HG03159 (cell line): ENCODE measurements around the gene HRCT1.
"Not testable (repeated sequence)": the region's sequence is repeated elsewhere in the genome, so short reads cannot be mapped to it uniquely, and the experiment has no call there.

Source experiments
- ATAC-seq: cut with Tn5 transposase; IDR thresholded peaks from one replicate; pipeline ENCODE4 v1.9.1; 2021; ENCODE audit warnings: mild to moderate bottlenecking, moderate library complexity; ENCODE audit not compliant: unreplicated experiment

HRCT1 gene

GRCh38 chr9:35915681-35916294, 9.8 kb downstream of the HRCT1 start:
- ATAC-seq = no peak

DNA sequence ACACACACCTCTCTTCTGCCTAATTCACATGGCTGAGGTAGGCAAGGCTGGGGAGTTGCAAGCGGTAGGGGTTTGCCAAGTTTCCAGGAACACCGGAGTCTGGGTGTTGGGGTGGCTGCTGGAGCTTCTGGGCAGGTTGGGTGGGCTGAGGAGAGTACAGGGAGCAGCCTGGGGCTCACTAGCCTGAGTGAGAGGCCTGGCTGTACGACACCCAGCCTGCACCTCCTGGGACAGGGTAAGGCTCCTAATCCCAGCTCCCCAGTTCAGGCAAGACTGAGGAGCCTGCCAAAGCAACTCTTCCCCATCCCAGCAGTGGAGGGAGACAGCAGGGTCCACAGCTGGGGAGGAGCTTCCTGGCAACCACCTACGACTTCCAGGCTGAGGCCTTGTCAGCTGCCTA, 11.3 kb downstream of the HRCT1 start:
- no peak for ATAC-seq

GRCh38 chr9:35918780-35919179, 12.8 kb downstream of the HRCT1 start:
- ATAC-seq = no peak

- no peak for ATAC-seq
Measured at GRCh38 chr9:35919212-35920008, 13.4 kb downstream of the HRCT1 start.

DNA sequence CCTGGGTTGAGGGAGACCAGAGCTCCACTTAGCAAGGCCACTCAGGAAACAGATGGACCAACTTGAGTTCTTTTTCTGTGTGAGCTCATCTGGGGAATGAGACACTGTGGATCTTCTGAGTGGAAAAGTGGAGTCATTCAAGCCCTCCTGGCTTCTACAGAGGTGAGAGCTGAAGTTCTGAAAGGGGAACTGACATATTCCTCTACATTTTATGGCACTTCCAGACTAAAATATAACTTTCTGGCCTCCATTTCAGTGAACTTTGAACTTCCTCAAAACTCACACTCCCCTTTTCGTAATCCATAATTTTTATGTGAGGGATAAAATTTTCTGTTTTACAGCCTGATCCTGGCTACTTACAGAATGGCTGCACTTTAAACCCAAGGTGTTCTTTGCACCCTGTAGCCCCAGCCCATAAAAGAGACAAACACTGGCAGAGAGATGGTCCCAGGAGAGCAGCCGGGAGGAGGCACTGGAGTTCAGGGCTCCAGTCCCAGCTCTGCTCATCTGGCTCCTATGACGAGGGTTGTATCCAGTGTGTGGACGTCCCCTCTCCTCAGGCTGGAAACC, 14.1 kb downstream of the HRCT1 start:
- no peak for ATAC-seq

DNA sequence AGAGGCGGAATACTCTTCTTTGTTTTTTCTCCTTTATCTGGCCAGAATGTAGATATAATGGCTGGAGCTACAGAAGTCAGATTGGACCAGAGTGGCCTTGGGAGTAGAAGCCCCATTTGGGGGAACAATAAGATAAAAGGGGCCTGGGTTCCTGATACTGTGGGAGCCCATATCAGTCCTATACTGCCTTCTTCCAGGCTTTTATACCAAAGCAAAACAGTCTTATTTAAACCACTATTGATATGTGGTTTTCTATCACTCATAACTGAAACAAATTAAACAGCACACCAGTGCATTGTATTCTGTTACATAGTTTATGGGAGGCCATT, 17.6 kb downstream of the HRCT1 start:
- ATAC-seq = no peak

GRCh38 chr9:35923927-35924763, 18.1 kb downstream of the HRCT1 start:
- no peak for ATAC-seq

- ATAC-seq = no peak
Measured at GRCh38 chr9:35928591-35929452, 22.8 kb downstream of the HRCT1 start.

DNA sequence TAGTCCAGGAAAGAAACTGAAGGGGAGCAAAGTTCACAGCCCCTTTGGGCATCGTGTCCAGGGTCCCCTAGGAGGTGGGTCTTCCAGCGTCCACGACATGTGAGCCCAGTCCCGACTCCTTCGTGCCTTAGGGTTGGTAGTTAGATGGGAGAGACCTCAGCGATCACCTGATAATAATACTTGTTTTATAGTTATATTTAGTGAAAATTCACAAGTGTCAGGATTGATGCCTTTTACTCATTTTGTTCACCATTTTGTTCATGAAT, 23.4 kb downstream of the HRCT1 start:
- no peak for ATAC-seq

DNA sequence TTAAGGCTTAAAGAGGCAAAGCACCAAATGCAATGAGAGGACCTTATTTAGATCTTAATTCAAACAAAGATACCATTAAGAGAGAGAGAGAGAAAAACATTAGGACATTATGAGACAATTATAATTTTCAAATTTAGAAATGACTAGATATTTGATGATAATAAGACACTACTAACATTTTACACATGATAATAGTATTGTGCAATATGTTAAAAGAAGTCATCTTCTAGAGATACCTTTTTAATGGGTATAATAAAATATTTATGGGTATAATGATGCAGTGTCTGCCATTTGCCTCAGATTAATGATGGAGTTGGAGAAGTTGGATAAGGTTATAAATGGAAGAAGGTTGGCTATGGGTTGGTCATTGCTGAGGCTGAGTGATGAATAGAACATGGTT, 24.5 kb downstream of the HRCT1 start:
- no peak for ATAC-seq

GRCh38 chr9:35930989-35931388, 25.0 kb downstream of the HRCT1 start:
- ATAC-seq = no peak

GRCh38 chr9:35932735-35933134, 26.7 kb downstream of the HRCT1 start:
- ATAC-seq = no peak

DNA sequence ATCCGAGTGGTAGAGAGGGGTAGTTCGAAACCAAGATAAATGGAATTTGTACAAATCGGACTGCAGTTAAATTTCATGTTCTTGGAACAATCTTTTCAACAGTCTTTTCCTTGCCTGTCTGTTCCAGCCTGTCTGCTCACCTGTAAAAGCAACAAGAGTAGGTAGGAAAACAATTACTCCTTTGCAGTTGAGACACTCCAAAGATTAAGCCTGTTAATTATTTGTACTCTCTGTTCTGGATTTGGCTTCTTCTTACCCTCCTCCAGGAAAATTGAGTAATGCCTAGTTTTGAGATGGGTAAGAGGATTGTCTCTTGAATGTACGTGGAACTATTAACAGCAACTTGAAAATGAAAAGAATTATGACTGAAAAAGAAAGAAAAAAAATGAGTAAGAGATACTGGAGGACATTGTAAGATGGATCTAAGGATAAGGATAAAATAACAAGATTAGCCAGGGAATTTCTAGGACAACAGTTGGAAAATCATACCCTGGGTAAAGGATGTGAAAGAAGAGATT, 27.6 kb downstream of the HRCT1 start:
- no peak for ATAC-seq

DNA sequence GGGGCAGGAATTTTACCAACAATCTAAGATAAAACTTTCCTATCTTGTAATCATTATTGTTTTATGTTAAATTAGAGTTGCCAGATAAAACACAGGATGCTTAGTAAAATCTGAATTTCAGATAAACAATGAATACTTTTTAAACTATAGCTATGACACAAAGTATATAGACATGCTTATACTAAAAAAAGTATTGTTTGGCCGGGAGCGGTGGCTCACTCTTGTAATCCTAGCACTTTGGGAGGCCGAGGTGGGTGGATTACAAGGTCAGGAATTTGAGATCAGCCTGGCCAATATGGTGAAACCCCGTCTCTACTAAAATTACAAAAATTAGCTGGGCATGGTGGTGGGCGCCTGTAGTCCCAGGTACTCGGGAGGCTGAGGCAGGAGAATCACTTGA, 28.1 kb downstream of the HRCT1 start:
- ATAC-seq = not testable (repeated sequence)

- ATAC-seq = no peak
Measured at GRCh38 chr9:35935261-35935660, 29.3 kb downstream of the HRCT1 start.

DNA sequence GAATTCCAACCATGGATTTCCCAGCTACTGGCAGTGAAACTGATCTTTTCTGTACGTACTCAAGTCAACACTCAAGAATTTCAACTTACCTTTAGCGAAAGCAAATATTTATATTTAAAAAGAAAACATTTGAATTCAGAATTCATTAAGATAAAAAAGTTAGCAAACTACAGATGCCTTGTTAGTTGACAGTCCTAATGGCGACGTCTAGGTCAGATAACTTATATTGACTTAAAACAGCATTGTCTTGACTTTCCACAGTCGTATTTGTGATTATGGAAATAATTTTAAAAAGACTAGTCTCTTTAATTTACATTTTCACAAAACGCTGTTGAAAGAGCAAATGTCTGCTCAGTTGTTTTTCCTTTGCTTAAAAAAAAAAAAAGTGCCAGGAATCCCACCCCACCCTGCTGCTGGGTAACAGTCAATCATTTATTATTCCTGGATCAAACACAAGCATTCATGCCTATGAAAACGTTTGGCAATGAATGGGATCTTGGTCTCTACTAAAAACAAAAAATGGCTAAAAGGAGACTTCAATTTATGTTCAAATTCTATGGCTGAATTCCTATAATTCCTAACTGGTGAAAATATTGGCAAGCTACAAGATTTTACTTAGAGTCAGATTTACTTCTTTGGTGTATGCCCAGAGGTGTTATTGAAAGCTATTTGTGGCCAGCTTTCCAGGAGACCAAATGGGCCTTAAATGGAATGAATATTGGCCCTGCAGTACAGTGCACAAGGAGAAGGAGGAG, 29.9 kb downstream of the HRCT1 start:
- ATAC-seq = no peak

- no peak for ATAC-seq
Measured at GRCh38 chr9:35937227-35937626, 31.2 kb downstream of the HRCT1 start.

DNA sequence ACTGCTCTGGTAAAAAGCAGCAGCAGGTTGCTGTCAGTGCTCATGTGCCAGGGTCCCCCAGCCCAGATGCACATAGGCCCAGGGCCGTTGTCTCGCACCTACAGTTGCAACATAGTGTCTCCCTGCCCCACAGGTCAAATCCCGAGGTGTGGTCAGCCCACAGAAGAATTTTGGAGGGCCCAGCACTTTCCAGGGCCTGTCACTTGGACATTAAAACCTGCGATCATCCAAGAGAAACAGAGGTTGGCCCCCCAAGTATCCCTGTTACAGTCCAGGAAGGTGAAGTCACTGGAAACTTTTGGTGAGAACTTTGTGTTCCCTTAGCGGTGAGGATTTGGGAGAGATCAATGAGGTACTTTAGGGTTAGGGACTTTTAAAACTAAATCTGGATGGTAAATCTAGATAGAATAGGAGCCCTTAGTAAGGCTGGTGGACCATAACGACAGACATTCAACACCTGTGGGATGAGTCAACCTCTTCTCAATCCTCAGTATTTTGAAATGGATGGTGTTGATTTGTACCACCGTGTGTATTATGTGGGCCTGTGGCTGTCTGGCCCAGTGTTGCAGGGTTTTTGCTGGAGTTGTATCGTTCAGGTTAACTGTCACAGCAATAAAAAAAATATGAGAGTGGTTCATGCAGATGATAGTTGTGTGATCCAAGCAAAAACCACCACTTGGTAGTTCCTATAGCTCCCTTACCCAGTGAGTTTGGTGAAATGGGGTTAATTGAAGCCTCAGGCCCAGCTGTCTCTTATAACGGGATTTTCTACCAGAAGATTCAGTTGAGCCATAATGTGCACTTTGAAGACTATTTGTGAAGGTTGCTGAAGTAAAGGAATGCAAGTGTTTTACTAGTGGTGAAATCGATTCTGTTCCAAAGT, 32.7 kb downstream of the HRCT1 start:
- no peak for ATAC-seq

- no peak for ATAC-seq
Measured at GRCh38 chr9:35939679-35940250, 33.8 kb downstream of the HRCT1 start.
